ENCODE results near the gene GALNS.

- TF ChIP-seq CTCF (IDR thresholded peaks at IDR 0.05) (no peak), POLR2AphosphoS5 (IDR thresholded peaks at IDR 0.05) (no peak), POLR2A (IDR thresholded peaks at IDR 0.05) (no peak)
Observed at GRCh38 chr16:88803264-88803987, 53.3 kb downstream of the GALNS start, which contains the start of gene CDT1.
